Measurements from ENCODE around the gene NCKAP5.

The NCKAP5 gene

GRCh38 chr2:132797556-132797955, 770.7 kb downstream of the NCKAP5 start:
- DNase-seq (ENCODE audit: low read depth) = no peak

GRCh38 chr2:132797071-132797470, 771.2 kb downstream of the NCKAP5 start:
- no peak for DNase-seq (ENCODE audit: low read depth)

GRCh38 chr2:132795220-132795619, 773.0 kb downstream of the NCKAP5 start:
- no peak for DNase-seq (ENCODE audit: low read depth)

- DNase-seq (ENCODE audit: low read depth) = no peak
Observed at GRCh38 chr2:132793532-132793931, 774.7 kb downstream of the NCKAP5 start.

- no peak for DNase-seq (ENCODE audit: low read depth)
Observed at GRCh38 chr2:132790207-132790785, 778.0 kb downstream of the NCKAP5 start.

GRCh38 chr2:132789066-132789465, 779.2 kb downstream of the NCKAP5 start:
- no peak for DNase-seq (ENCODE audit: low read depth)

GRCh38 chr2:132788310-132788838, 779.9 kb downstream of the NCKAP5 start:
- no peak for DNase-seq (ENCODE audit: low read depth)

GRCh38 chr2:132783883-132784282, 784.4 kb downstream of the NCKAP5 start:
- no peak for DNase-seq (ENCODE audit: low read depth)

GRCh38 chr2:132782176-132782783, 786.0 kb downstream of the NCKAP5 start:
- DNase-seq (ENCODE audit: low read depth) = no peak

GRCh38 chr2:132780651-132781050, 787.6 kb downstream of the NCKAP5 start:
- no peak for DNase-seq (ENCODE audit: low read depth)

GRCh38 chr2:132779206-132779721, 789.0 kb downstream of the NCKAP5 start:
- DNase-seq (ENCODE audit: low read depth) = no peak

- no peak for DNase-seq (ENCODE audit: low read depth)
Observed at GRCh38 chr2:132776287-132776686, 792.0 kb downstream of the NCKAP5 start.

- DNase-seq (ENCODE audit: low read depth) = no peak
Observed at GRCh38 chr2:132774189-132774588, 794.1 kb downstream of the NCKAP5 start.

GRCh38 chr2:132773331-132773730, 794.9 kb downstream of the NCKAP5 start:
- no peak for DNase-seq (ENCODE audit: low read depth)

- no peak for DNase-seq (ENCODE audit: low read depth)
Observed at GRCh38 chr2:132772340-132772739, 795.9 kb downstream of the NCKAP5 start.

GRCh38 chr2:132766573-132766972, 801.7 kb downstream of the NCKAP5 start:
- no peak for DNase-seq (ENCODE audit: low read depth)

- DNase-seq (ENCODE audit: low read depth) = no peak
Observed at GRCh38 chr2:132761437-132761836, 806.8 kb downstream of the NCKAP5 start.

- DNase-seq (ENCODE audit: low read depth) = no peak
Observed at GRCh38 chr2:132760971-132761370, 807.3 kb downstream of the NCKAP5 start.

- no peak for DNase-seq (ENCODE audit: low read depth)
Observed at GRCh38 chr2:132760405-132760804, 807.9 kb downstream of the NCKAP5 start.

- no peak for DNase-seq (ENCODE audit: low read depth)
Observed at GRCh38 chr2:132758995-132759394, 809.3 kb downstream of the NCKAP5 start.

- no peak for DNase-seq (ENCODE audit: low read depth)
Observed at GRCh38 chr2:132757676-132758075, 810.6 kb downstream of the NCKAP5 start.

- DNase-seq (ENCODE audit: low read depth) = no peak
Observed at GRCh38 chr2:132757002-132757589, 811.2 kb downstream of the NCKAP5 start.

GRCh38 chr2:132754867-132755472, 813.3 kb downstream of the NCKAP5 start:
- DNase-seq (ENCODE audit: low read depth) = no peak
